GM19025 (cell line): ENCODE results near the gene ARHGEF10L.

Experiments
- ATAC-seq: cut with Tn5 transposase; IDR thresholded peaks from one replicate; pipeline ENCODE4 v1.9.1; 2021; ENCODE audit warnings: mild to moderate bottlenecking, low read depth, moderate library complexity; ENCODE audit not compliant: unreplicated experiment

Gene ARHGEF10L

DNA sequence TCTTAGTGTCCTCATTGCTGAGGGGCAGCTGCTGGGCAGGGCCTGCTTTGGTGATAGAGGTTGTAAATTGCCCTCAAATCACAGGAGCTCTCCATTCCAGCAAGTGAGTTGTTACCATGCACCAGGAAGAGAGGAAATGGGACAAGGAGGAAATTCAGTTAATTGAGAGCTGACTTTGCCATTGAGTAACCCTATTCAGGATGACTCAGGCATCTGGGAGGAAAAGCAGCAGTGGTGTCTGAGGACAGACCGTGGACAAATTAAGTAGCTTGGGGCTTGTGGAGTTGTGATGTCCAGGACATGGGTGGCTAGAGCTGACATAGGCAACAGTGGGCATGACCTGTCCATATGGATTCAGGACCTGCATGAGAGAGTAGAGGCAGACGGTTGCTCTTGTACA is 5.9 kb downstream of the ARHGEF10L start:
- no peak for ATAC-seq

DNA sequence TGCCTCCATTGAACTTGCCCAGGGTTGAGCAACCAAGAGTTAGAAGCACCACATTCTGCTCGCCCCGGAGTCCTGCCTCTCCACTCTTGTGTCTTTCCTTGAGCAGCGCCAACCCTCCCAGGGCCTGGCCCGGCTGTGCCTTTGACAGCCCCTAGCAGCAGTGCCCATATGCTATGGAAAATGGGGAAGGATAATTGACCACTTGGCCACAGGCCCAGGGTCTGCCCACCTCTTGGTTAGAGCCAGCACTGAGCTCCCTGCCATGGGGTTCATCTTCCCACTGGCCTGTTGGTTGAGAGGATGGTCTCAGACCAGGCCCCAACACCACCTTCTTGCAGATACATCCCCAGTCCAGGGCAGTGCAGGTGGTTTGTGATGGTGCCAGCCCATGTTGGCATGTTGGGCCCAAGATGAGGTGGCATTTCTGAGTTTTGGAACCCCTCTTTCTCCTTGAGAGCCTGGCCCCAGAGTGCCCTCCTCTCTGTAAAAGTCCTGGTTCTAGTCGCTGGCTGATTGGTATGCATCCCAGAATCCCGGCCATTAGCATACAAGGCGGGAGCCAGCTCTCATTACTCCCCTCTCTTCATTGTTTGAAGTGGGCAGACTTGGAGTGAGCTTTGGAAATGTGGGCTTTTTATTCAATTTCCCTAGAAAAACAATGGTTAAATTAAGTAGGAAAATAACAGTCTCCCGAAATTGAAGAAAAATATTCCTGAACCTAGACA is 7.6 kb downstream of the ARHGEF10L start:
- no peak for ATAC-seq

GRCh38 chr1:17549384-17549783 is 9.9 kb downstream of the ARHGEF10L start:
- no peak for ATAC-seq

DNA sequence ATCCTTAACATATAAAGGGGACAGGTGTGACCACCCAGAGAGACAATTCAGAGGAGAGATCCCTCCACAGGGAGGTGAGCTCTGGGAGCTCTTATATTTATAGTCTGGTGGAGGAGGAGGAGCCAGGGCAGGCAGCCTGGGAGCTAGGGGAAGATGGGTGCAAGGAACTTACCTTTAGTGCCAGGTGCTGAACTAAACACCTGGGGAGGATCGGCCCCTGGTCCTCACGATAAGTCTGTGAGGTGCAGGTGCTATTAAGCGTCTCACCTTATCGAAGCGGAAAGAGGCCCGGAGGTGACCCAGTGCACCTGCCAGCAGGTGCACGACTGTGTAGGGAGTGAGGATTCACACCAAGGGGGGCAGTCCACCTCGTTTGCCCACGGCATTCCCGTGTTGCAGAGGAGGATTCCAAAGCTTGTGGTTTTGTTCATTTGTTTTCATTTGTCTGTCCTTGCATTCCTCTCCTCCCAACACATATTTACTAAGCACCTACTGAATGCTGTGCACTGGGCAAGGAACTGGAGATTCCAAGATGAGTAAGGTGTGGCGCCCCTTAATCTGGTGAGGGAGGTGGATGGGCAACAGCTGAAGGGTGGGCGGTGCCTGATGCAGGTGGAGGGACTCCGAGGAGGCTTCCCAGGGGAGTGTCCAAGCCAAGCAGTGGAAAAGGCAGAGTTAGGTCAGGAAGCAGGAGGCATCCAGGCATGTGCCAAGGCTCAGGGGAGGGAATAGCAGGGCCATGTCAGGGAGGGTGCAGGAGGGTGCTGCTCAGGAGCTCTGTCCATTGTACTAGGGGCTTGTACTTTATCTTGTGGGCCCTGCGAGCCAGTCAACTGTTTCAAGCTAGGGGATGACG is 11.5 kb downstream of the ARHGEF10L start:
- no peak for ATAC-seq

DNA sequence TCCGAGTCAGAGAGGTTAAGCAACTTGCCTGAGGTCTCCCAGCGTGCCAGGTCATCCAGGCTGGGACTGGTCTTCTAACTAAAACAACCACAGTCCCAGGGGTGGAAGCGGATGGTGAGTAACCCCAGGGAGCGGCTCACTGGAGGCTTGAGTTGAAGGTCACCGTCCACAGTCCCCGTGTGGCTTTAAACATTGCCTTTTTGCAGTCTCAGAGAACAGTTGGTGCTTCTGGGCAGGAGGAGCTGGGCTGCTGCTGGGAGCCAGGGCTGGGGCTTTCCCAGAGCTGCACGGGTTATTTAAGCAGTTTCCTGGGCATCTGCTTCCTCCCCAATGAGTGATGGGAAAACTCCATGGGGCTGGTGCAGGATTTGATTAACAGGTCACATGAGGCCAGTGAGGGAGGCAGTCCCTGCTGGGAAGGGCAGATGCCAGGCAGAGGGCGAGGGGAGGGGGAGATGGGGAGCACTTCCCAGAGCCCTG is 12.3 kb downstream of the ARHGEF10L start:
- no peak for ATAC-seq

- ATAC-seq, result no peak
Observed at GRCh38 chr1:17553975-17554700, 14.6 kb downstream of the ARHGEF10L start.

DNA sequence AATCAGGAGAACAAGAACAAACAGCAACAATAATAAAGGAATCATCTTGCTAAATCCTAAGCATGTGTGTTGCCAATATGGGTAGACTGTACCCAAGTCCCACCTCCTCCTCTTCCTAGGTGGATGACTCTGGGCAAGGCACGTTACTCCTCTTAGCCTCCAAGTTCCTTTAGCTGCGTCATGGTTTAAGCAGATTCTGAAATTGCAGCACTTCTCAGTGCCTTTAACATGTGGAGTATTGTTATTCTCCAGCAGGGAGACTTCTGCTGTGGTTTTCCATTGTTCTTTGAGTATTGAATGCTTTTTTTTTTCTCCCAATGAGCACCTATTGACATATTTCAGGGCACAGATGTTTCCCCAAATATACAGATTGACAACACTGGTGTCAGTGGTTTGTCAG is 15.5 kb downstream of the ARHGEF10L start:
- no peak for ATAC-seq

GRCh38 chr1:17557986-17558385 is 18.5 kb downstream of the ARHGEF10L start:
- ATAC-seq, result no peak

DNA sequence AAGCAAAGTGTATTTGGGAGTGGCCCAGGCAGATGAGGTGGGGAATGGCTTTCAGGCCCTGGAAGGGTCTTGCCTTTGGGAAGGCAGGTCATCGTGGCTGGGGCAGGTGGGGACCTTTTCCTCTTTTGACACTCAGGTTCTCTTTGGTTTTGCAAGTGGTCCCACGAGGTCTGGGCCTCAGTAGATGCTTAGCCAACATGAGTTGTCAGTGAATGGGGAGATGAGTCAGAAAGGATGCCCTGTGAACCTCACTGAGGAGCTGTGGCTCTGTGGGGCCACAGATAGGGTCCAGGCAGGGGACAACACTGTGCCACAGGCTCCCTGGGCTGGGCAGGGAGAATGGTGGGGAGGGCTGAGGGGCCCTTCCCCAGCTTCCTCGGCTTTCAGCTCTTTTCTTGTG is 19.0 kb downstream of the ARHGEF10L start:
- no peak for ATAC-seq

DNA sequence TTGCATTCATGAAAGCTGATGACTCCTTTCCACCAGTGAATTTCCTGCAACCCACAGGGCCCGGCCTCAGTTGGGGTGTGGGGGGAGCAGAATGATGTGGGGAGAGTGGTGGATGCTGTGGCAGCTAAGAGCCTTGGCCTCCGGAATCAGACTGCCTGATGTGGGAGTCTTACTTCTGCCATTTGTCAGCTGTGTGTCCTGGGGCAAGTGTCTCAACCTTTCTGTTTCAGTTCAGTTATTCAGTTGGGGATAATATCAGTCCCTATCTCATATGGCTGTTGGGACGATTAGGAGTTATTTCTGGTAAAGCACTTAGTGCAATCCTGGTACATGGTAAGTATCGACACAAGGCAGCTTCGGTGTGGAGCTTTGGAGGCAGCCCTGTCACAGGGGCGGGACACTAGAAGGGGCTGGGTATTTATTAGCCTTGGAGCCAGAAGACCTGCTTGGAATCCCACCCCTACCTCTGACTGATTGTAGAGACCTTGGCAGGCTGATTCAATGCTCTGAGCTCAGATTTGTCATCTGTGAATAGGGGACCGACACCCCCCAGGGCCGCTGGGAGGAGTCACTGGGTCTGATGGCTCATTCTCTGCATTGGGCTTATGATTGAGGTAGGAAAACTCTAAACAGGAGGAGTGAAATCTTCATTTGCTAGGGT is 19.6 kb downstream of the ARHGEF10L start:
- no peak for ATAC-seq

DNA sequence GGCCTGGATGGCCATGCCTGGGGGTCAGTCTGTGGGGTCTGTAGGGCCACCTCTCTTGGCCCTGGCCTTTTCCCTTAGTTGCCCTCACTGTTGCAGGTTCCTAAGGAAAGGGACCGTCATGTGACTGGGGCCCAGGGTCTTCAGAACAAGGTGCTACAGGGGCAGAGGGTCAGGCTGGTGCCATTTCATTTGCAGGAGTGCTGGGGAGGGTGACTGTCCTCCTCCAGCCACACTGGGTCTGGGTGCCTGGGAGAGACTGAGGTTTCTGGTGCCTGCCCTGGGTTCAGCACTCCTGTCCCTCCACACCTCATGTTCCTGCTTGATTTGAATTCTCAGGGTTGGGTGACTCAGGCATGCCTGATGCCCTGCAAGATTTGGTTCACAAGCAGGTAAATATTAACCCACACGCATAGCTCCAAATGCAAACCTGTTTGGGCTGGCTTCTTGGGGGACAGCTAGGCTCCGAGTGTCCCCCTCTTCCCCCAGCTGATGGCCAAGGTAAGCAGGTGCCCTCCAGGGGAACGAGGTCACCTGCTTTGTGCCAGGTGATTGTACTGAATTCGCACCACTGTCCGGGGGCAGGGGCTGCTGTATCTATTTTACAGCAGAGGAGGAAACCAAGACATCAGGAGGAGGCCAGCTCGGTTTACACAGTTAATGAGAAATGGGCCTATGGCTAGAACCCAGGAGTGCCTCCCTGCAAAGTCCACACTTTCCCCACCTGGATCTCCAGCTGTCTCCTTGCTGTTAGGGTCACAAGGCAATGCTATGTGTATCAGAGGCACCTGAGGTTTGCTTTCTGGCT is 20.3 kb downstream of the ARHGEF10L start:
- no peak for ATAC-seq

GRCh38 chr1:17561247-17561548 is 21.7 kb downstream of the ARHGEF10L start:
- no peak for ATAC-seq

GRCh38 chr1:17561561-17561985 is 22.1 kb downstream of the ARHGEF10L start:
- ATAC-seq, result no peak

DNA sequence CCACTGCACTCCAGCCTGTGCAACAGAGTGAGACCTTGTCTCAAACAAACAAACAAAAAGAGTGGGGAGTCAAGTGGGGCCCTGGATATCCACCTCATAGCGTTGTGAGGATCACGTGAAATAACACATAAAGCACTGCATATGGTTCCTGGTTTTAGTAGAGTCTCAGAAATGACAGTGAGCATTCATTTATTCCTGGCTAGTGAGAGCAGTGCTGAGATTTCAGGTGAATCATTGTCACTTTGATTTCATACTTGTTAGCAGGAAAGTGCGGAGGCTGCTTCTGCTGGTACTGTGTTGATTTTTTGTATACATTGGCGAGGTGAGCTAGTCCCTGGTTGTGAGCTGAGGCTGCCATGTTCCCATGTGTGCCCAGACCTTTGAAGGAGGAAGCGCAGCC is 22.9 kb downstream of the ARHGEF10L start:
- no peak for ATAC-seq

DNA sequence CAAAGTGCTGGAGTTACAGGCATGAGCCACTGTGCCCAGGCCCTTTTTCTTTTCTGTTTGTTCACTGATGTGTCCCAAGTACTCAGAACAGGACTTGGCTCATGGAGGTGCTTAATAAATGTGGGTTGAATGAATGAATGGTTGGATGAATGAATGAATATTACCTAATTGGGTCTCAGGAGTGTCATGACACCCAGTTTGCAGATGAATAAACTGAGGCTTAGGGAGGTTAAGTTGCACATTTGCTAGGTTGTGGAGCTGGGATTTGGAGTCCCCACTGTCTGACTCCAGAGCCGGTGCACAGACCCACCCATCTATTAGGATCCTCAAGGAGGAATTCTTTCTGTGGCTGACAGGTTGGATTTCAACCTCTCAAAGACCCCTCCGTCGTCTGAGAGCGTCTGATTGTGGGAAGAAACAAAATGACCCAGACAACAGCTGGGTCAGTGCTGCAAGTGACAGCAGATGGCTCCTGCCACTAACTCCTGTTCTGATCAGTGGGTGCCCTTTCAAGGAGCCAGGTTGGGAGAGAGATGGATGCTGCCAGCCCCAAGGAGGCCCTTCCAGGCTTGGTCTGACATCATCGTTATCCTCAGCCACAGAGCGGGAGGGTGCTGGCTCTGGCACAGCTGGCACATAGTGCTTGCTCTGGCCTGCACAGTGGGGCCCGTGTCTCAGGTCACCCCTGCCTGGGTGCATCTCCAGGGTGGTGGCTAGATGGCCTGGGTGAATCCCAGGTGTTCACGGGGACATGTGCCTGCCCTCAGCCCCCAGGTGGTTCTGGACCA is 24.2 kb downstream of the ARHGEF10L start:
- no peak for ATAC-seq

- ATAC-seq, result no peak
Observed at GRCh38 chr1:17564458-17565393, 25.2 kb downstream of the ARHGEF10L start.

DNA sequence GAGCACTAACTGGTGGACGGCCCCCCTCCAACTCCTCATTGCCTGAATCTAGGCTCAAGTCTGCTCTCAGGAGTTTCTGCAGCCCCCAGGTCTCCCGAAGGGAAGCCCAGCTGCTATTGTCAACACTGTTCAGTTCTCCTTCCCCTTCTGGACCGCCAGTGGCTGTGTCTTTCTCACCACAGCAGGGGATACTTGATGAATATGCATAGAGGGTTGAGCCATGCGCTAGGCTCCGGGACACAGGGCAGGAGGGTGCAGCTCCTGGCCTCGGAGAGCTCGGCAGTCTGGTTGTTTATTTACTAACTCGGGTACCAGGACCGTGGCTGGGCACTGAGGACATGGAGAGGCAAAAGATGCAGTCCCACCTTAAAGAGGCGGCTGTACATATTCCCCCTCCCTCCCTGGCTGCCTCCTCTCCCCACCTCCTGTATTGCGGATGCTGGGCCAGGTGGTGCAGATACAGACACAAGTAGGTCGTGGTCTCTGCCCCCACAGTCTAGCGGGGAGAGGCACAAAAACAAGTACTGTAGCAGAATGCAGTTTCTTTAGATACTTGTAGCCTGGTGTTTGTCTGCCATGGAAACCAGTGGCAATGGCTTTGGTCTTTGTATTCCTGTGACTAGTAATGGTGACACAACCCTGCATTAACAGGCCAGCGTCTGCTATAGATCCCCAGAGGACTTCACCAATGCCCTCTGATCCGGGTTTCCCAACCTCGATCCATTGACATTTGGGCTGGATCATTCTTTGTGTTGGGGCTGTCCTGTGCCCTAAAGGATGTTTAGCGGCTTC is 26.2 kb downstream of the ARHGEF10L start:
- no peak for ATAC-seq
